ENCODE data around the gene SLC12A4. TPM values are rescaled to one million over a fixed set of nuclear protein-coding genes. Genes with fewer than 3 reads are reported as not detected.

SLC12A4 gene
- total RNA-seq, 6 experiments from 2014 or later: 17.2 to 40.0 (median 21.9) TPM

- intact Hi-C loops (cut with DNase I): no loop called here
- no peak for TF ChIP-seq CTCF (IDR thresholded peaks at IDR 0.05)
- TF ChIP-seq POLR2A (IDR thresholded peaks at IDR 0.05): no peak
- no peak for DNase-seq
- Histone ChIP-seq H3K4me3 (no peak overlapping the region), H3K27ac (peak overlapping the region; percentile 51 to 77 (median 69)), H3K36me3 (peaks cover 0 to 25% (median 14%) of the 10 kb centered on the region in 4 donors), H3K9me3 (no peaks in the 10 kb centered on the region), H3K4me1 (peaks cover 0 to 20% (median 12%) of the 10 kb centered on the region in 4 donors), H3K27me3 (no peaks in the 10 kb centered on the region)
- WGBS (ENCODE audit: insufficient coverage, low coverage, low lambda C conversion rate, missing lambda C conversion rate): 13% methylated on average over 2 of the region's 8 CpGs
- ATAC-seq: peak; percentile 6 to 55 (median 46)
Observed at GRCh38 chr16:67953641-67954375, 14.6 kb downstream of the SLC12A4 start.

GRCh38 chr16:67951485-67951884, 17.0 kb downstream of the SLC12A4 start:
- WGBS (ENCODE audit: insufficient coverage, low coverage, low lambda C conversion rate, missing lambda C conversion rate): no CpG with 5 or more reads among the region's 12 CpGs
- peak in 1 of 3 donors; percentile 27 for DNase-seq
- intact Hi-C loops (cut with DNase I): no loop called here
- Histone ChIP-seq H3K4me3 (no peak overlapping the region), H3K27ac (no peak overlapping the region), H3K36me3 (peaks cover 0 to 40% (median 17%) of the 10 kb centered on the region in 4 donors), H3K4me1 (peaks cover 0 to 20% (median 12%) of the 10 kb centered on the region in 4 donors), H3K27me3 (no peaks in the 10 kb centered on the region), H3K9me3 (no peaks in the 10 kb centered on the region)
- ATAC-seq: no peak
- TF ChIP-seq POLR2A (IDR thresholded peaks at IDR 0.05) (no peak), CTCF (IDR thresholded peaks at IDR 0.05) (no peak)

GRCh38 chr16:67950335-67950843, 18.0 kb downstream of the SLC12A4 start:
- 73% methylated on average over 2 of the region's 16 CpGs for WGBS (ENCODE audit: insufficient coverage, low coverage, low lambda C conversion rate, missing lambda C conversion rate)
- no peaks in the 10 kb centered on the region for H3K27me3 ChIP-seq
- DNase-seq (no peak), ATAC-seq (no peak)
- no peaks in the 10 kb centered on the region for H3K9me3 ChIP-seq
- TF ChIP-seq CTCF (IDR thresholded peaks at IDR 0.05): no peak
- TF ChIP-seq POLR2A (IDR thresholded peaks at IDR 0.05): no peak
- H3K4me3 ChIP-seq: no peak overlapping the region
- H3K4me1 ChIP-seq: peaks cover 0 to 20% (median 12%) of the 10 kb centered on the region in 4 donors
- H3K36me3 ChIP-seq: peaks cover 0 to 43% (median 18%) of the 10 kb centered on the region in 4 donors
- intact Hi-C loops (cut with DNase I): no loop called here
- no peak overlapping the region for H3K27ac ChIP-seq

- Histone ChIP-seq H3K36me3 (peaks cover 0 to 43% (median 18%) of the 10 kb centered on the region in 4 donors), H3K27ac (no peak overlapping the region), H3K4me1 (peaks cover 0 to 17% (median 11%) of the 10 kb centered on the region in 4 donors), H3K4me3 (no peak overlapping the region), H3K27me3 (no peaks in the 10 kb centered on the region), H3K9me3 (no peaks in the 10 kb centered on the region)
- no CpG with 5 or more reads among the region's 11 CpGs for WGBS (ENCODE audit: insufficient coverage, low coverage, low lambda C conversion rate, missing lambda C conversion rate)
- TF ChIP-seq POLR2A (IDR thresholded peaks at IDR 0.05): no peak
- no peak for TF ChIP-seq CTCF (IDR thresholded peaks at IDR 0.05)
- ATAC-seq (no peak), DNase-seq (no peak)
- intact Hi-C loops (cut with DNase I): no loop called here
Observed at GRCh38 chr16:67949645-67950044, 18.8 kb downstream of the SLC12A4 start.

All from right lobe of liver (tissue), 6 donors.